Body of pancreas (tissue), 4 donors: ENCODE measurements around the gene HOXC6. TPM values are rescaled to one million over a fixed set of nuclear protein-coding genes. Genes with fewer than 3 reads are reported as not detected.

Experiments
- ATAC-seq: fragments of 150-250 bp; one replicate; pipeline ENCODE4 v1.9.1; 2016
- DNase-seq, 4 donors: peaks; one replicate each; pipeline ENCODE4 v3.0.0-alpha.2; 2019
- H3K27ac ChIP-seq, 4 donors: fragments of 200-600 bp; sonication (generic); 1 replicate in 3 of 4; 2 replicates in 1 of 4; pipeline versions ENCODE4 v1.5.1 to v1.6.1; 2016 to 2019; ENCODE audit warnings: mild to moderate bottlenecking in 1 of 4, mixed read lengths in 1 of 4, moderate library complexity in 1 of 4
- H3K27me3 ChIP-seq, 2 donors: fragments of 200-600 bp; sonication (generic); one replicate each; pipeline ENCODE4 v1.6.0; 2016; ENCODE audit warnings: mild to moderate bottlenecking in 1 of 2
- H3K36me3 ChIP-seq, 2 donors: fragments of 200-600 bp; sonication (generic); replicated peaks in 1 of 2; 2 replicates each; pipeline ENCODE4 v1.5.1; 2016; ENCODE audit warnings: low read depth in 2 of 2; ENCODE audit not compliant: insufficient read depth in 1 of 2
- H3K4me1 ChIP-seq: fragments of 200-600 bp; sonication (generic); one replicate; pipeline ENCODE4 v1.6.0; 2016
- H3K4me3 ChIP-seq, 2 donors: fragments of 200-600 bp; sonication (generic); 1 replicate in 1 of 2; 2 replicates in 1 of 2; pipeline ENCODE4 v1.5.1; 2016 to 2019
- H3K9me3 ChIP-seq, 3 donors: fragments of 200-600 bp; sonication (generic); 1 replicate in 2 of 3; 2 replicates in 1 of 3; pipeline ENCODE4 v1.5.1; 2016
- POLR2A ChIP-seq, 3 donors: fragments of 450-650 bp; IDR thresholded peaks; one replicate each; pipeline ENCODE4 v1.6.1; 2016; ENCODE audit warnings: antibody characterized with exemption in 3 of 3, mild to moderate bottlenecking in 2 of 3
- WGBS, 2 donors: methylation state at CpG; one replicate each; pipeline ENCODE4 v1.1.5; 2017; 5-methylcytosine and 5-hydroxymethylcytosine counted together
- intact Hi-C: fragments of 100-400 bp; cut with DNase I; formaldehyde crosslinking; loops from one replicate; pipeline ENCODE4 v1.15.1; 2023
- total RNA-seq, 2 donors: library from RNA; depleted of rRNA; stranded (reverse); fragments of >200 nt; gene quantifications; one replicate each; pipeline ENCODE4 v1.1.0, GENCODE V29; 2016
- TF ChIP-seq, protein P1 (sequence below), 7 experiments: fragments of 450-650 bp in 4 of 7; fragments of 200-600 bp in 3 of 7; sonication (generic) in 3 of 7; IDR thresholded peaks; one replicate each; pipeline ENCODE4 v1.5.1; 2016 to 2019; ENCODE audit warnings: antibody characterized with exemption in 7 of 7

Gene HOXC6
- total RNA-seq, 2 donors from 2014 or later, result not detected

DNA sequence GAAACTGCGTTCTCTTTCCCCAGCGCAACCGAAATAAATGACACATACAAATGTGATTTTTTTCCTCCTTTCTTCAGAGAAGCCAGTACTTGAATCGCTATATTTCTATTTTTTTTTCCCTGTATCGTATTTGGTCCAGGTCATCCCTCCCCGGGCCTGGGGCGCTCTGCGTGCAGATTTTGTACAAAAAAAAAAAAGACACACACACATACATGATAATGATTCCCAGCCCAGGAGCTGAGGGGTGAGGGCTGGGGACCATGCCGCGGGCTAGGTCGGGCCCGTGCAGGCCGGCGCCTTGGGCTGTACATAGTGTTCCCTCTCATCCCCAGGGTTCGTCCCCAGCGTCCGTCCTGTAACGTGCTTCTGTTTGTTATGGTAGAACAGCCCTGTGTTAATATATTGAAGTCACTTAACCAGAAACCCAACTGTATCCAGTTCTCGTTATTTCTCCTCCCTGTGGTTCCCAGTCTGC is 25.3 kb upstream of the HOXC6 start:
- ATAC-seq (no peak), DNase-seq (no peak)
- H3K4me3 ChIP-seq, result no peak overlapping the region
- intact Hi-C loops, result loop anchor here (5.0 kb wide), 1 partner anchor 199 kb away; no protein-coding TSS in a partner anchor
- H3K9me3 ChIP-seq, result no peaks in the 10 kb centered on the region
- WGBS, 2 donors, result 23 to 31% methylated on average over 19 of the region's 19 CpGs
- peaks cover 6 to 74% of the 10 kb centered on the region in 2 donors for H3K27me3 ChIP-seq
- no peaks in the 10 kb centered on the region for H3K36me3 ChIP-seq
- H3K27ac ChIP-seq, result no peak overlapping the region
- no peak for TF ChIP-seq POLR2A (IDR thresholded peaks at IDR 0.05)
- TF ChIP-seq, protein P1, sequence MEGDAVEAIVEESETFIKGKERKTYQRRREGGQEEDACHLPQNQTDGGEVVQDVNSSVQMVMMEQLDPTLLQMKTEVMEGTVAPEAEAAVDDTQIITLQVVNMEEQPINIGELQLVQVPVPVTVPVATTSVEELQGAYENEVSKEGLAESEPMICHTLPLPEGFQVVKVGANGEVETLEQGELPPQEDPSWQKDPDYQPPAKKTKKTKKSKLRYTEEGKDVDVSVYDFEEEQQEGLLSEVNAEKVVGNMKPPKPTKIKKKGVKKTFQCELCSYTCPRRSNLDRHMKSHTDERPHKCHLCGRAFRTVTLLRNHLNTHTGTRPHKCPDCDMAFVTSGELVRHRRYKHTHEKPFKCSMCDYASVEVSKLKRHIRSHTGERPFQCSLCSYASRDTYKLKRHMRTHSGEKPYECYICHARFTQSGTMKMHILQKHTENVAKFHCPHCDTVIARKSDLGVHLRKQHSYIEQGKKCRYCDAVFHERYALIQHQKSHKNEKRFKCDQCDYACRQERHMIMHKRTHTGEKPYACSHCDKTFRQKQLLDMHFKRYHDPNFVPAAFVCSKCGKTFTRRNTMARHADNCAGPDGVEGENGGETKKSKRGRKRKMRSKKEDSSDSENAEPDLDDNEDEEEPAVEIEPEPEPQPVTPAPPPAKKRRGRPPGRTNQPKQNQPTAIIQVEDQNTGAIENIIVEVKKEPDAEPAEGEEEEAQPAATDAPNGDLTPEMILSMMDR (IDR thresholded peaks at IDR 0.05), result no peak
- H3K4me1 ChIP-seq, result peaks cover 22% of the 10 kb centered on the region

DNA sequence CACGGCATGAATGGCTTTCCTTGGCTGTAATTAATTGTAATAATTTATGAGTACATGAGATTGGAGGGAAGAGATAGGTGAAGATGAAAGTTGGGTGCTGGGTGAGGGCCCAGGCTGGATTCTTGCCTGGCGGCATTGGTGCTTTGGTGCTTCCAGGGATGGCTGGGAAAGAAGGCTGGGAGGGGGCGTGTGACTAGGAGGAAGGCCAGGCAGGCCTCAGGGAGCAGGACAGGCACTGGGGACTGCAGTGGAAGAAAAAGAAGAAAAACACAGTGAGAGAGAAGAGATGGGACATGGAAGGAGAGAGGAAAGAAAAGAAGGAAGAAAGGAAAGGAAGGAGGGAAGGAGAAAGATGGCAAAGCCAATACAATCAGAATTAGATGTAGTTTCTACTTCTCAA is 24.6 kb upstream of the HOXC6 start:
- Histone ChIP-seq H3K4me1 (peaks cover 22% of the 10 kb centered on the region), H3K36me3 (no peaks in the 10 kb centered on the region), H3K27ac (no peak overlapping the region), H3K27me3 (peaks cover 6 to 74% of the 10 kb centered on the region in 2 donors), H3K4me3 (no peak overlapping the region), H3K9me3 (no peaks in the 10 kb centered on the region)
- WGBS, 2 donors, result 26 to 36% methylated on average over 3 of the region's 3 CpGs
- ATAC-seq, result no peak
- TF ChIP-seq POLR2A (IDR thresholded peaks at IDR 0.05), result no peak
- TF ChIP-seq, protein P1 (IDR thresholded peaks at IDR 0.05), result no peak
- no peak for DNase-seq
- intact Hi-C loops, result loop anchor here (5.0 kb wide), 1 partner anchor 199 kb away; no protein-coding TSS in a partner anchor

DNA sequence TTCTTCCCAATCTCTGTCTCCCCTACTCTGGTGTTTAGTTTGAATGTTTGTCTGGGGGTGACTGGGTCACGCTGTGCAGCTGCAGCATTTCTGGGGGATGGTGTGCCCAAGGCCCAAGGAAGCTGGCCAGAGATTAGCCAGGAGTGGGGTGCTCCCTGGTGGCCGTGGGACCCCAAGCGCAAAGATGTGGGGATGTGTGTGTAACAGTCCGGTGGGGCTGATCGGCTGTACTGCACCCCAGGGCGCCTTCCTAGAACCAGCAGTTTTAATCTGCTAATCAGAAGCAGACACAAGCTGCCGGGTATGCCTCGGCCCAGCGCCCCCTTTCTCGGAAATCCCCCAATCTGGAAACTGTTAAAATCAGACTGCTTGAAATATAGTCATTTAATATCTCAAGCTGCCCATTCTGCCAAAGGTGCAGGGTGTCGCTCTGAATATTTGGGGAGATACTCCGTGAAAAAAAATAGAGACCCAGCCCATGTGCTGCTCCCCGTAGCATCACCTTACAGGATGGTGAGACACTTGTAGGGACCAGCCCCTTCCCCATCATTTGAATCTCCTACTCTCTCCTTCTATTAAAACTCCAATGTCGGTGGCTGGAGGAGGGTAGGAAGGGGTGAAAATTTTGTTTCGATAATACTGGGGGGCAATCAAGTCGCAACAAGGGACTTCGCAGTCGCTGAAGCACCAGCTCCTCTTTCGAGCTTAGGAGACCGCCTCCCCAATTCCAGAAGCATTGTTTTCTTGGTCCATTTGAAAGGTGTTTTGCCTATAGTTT is 24.0 kb upstream of the HOXC6 start:
- intact Hi-C loops, result loop anchor here (5.0 kb wide), 1 partner anchor 198 kb away; no protein-coding TSS in a partner anchor
- no peak overlapping the region for H3K27ac ChIP-seq
- peaks cover 6 to 70% of the 10 kb centered on the region in 2 donors for H3K27me3 ChIP-seq

DNA sequence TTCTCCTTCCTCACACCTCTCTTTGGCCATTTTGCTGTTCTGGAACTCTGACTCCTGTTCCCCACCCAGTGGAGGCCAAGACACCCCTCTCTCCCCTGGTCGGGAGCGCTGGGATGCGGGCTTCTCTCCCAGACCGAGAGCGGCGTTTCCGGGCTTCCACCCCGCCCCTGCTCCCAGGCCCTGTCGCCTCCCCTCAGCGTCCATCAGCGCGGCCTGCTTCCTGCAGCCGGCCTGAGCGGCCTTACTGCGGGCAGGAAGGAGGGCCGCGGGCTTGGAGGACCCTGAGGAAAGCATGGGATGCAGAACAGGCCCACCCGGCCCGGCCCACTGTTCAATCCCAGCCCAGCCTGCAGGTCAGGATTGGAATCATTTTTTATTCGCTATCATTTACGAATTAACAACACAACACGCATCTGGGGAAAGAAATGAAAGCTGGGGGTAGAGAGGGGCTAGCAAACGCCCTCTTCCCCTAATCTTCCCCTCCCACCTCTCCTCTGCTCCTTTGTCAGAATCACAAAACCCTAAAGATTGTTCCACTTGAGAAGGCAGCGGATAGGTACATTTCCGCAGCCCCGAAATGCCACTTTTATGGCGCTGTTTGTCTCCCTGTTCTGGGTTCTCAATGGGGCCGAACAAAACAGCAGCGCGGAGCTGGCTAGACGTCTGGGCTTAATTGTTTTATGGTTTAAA is 23.3 kb upstream of the HOXC6 start:
- no peak for TF ChIP-seq POLR2A (IDR thresholded peaks at IDR 0.05)
- TF ChIP-seq, protein P1 (IDR thresholded peaks at IDR 0.05), result no peak
- ATAC-seq (no peak), DNase-seq (no peak)
- Histone ChIP-seq H3K4me1 (peaks cover 25% of the 10 kb centered on the region), H3K4me3 (no peak overlapping the region), H3K27me3 (peaks cover 6 to 73% of the 10 kb centered on the region in 2 donors), H3K27ac (no peak overlapping the region), H3K36me3 (no peaks in the 10 kb centered on the region), H3K9me3 (no peaks in the 10 kb centered on the region)
- 10 to 15% methylated on average over 29 to 31 of the region's 31 CpGs for WGBS, 2 donors
- intact Hi-C loops, result loop anchor here (5.0 kb wide), 1 partner anchor 197 kb away; no protein-coding TSS in a partner anchor

More for the DNA sequence above, 24.0 kb upstream of the HOXC6 start:
- H3K4me1 ChIP-seq, result peaks cover 26% of the 10 kb centered on the region
- 14 to 18% methylated on average over 20 of the region's 20 CpGs for WGBS, 2 donors
- H3K36me3 ChIP-seq, result no peaks in the 10 kb centered on the region
- TF ChIP-seq POLR2A (IDR thresholded peaks at IDR 0.05), result no peak
- TF ChIP-seq, protein P1 (IDR thresholded peaks at IDR 0.05), result no peak
- H3K9me3 ChIP-seq, result no peaks in the 10 kb centered on the region
- ATAC-seq, result no peak
- no peak overlapping the region for H3K4me3 ChIP-seq
- DNase-seq, result no peak
